Adrenal gland (tissue), 12 donors: ENCODE measurements around the gene TMEM259. TPM values are rescaled to one million over a fixed set of nuclear protein-coding genes. Genes with fewer than 3 reads are reported as not detected.

Experiments
- DNase-seq, 7 donors: peaks; one replicate each; pipeline ENCODE4 v3.0.0-alpha.2; 2019 to 2020
- H3K27ac ChIP-seq, 5 donors: fragments of 200-600 bp; sonication (generic) in 4 of 5; 1 replicate in 3 of 5; 2 replicates in 2 of 5; pipeline versions ENCODE4 v1.5.1 to v1.8.0; 2016 to 2020; ENCODE audit warnings: mild to moderate bottlenecking in 1 of 5
- H3K27me3 ChIP-seq: fragments of 200-600 bp; 2 replicates; pipeline ENCODE4 v1.8.0; 2021
- H3K36me3 ChIP-seq, 2 donors: fragments of 200-600 bp; replicated peaks in 1 of 2; 1 replicate in 1 of 2; 2 replicates in 1 of 2; pipeline versions ENCODE4 v1.5.1 to v1.8.0; 2018 to 2022
- H3K4me1 ChIP-seq, 2 donors: fragments of 200-600 bp; replicated peaks in 1 of 2; 1 replicate in 1 of 2; 2 replicates in 1 of 2; pipeline versions ENCODE4 v1.5.1 to v1.8.0; 2018 to 2021
- H3K4me3 ChIP-seq, 4 donors: fragments of 200-600 bp; sonication (generic) in 3 of 4; one replicate each; pipeline ENCODE4 v1.5.1; 2016 to 2018
- H3K9me3 ChIP-seq, 3 donors: fragments of 200-600 bp; sonication (generic) in 1 of 3; replicated peaks in 1 of 3; 1 replicate in 2 of 3; 2 replicates in 1 of 3; pipeline versions ENCODE4 v1.5.1 to v1.8.0; 2016 to 2021
- CTCF ChIP-seq, 6 experiments: fragments of 450-650 bp in 4 of 6; fragments of 200-600 bp in 2 of 6; sonication (generic) in 1 of 6; IDR thresholded peaks; 1 replicate in 5 of 6; 2 replicates in 1 of 6; pipeline versions ENCODE4 v1.5.1 to v1.8.0; 2016 to 2021; ENCODE audit warnings: antibody characterized with exemption in 6 of 6, mild to moderate bottlenecking in 2 of 6, moderate library complexity in 1 of 6
- POLR2A ChIP-seq, 2 donors: fragments of 450-650 bp; IDR thresholded peaks; one replicate each; pipeline ENCODE4 v1.6.1; 2017; ENCODE audit warnings: antibody characterized with exemption in 2 of 2, mild to moderate bottlenecking in 2 of 2, moderate library complexity in 1 of 2
- WGBS, 4 donors: extraction: QIAGEN DNeasy Blood & Tissue Kit in 2 of 4; methylation state at CpG; one replicate each; pipeline versions ENCODE4 v1.1.5 to v1.1.7; 2013 to 2017; 5-methylcytosine and 5-hydroxymethylcytosine counted together
- intact Hi-C, 2 donors: fragments of 100-400 bp; cut with DNase I; formaldehyde crosslinking; loops; one replicate each; pipeline versions ENCODE4 v1.14.1 to v1.15.0; 2022 to 2023
- polyA plus RNA-seq, 3 donors: library from polyadenylated mRNA; stranded (reverse); fragments of 200-250 nt in 2 of 3; fragments of 350-450 nt in 1 of 3; fragmentation: Illumina TruSeq in 1 of 3; extraction: RNeasy Lipid Tissue Mini Kit (QIAGEN cat#74804) in 1 of 3; gene quantifications; one replicate each; pipeline ENCODE4 v1.2.3, GENCODE V29; 2013 to 2014
- total RNA-seq, 9 donors: library from RNA; depleted of rRNA in 4 of 9; stranded (reverse); fragments of >200 nt in 4 of 9; fragments of 120-200 nt in 1 of 9; fragmentation: NEBNext Ultra II Directional in 1 of 9; extraction: Animal tissue kit (Norgen Biotek cat#: 25700) in 1 of 9; gene quantifications; one replicate each; pipeline versions ENCODE4 v1.1.0 to v1.2.4, GENCODE V29; 2013 to 2023
- donor health status: healthy with polysubstance abuse.
- donor health status: Bipolar disorder and iron deficiency.
- donor health status: DM: yes; HTN: yes; CAD: no.
- donor health status: DM: no; HTN: no; CAD: no.
- donor health status: DM: no; HTN: no; CAD: no.
- donor health status: DM: yes; HTN: yes; CAD: no.

The TMEM259 gene
- total and polyA plus RNA-seq, 12 donors = 79.4 to 743 (median 202) TPM

- peak overlapping the region in 2 of 5 donors; percentile 86 to 90 for H3K27ac ChIP-seq
- H3K9me3 ChIP-seq = no peaks in the 10 kb centered on the region
- peaks cover 27 to 49% of the 10 kb centered on the region in 2 donors for H3K4me1 ChIP-seq
- peaks cover 0 to 13% of the 10 kb centered on the region in 2 donors for H3K36me3 ChIP-seq
- TF ChIP-seq POLR2A (IDR thresholded peaks at IDR 0.05) = no peak
- no peak for TF ChIP-seq CTCF (IDR thresholded peaks at IDR 0.05)
- WGBS, 4 donors = 84 to 90% (median 89%) methylated on average over 7 to 9 of the region's 9 CpGs; no CpG with 5 or more reads in 1 of the 4 donors
- intact Hi-C loops = no loop called here
- no peaks in the 10 kb centered on the region for H3K27me3 ChIP-seq
- H3K4me3 ChIP-seq = no peak overlapping the region
- DNase-seq = no peak
These were observed 3.0 kb downstream of the TMEM259 start for GRCh38 chr19:1017906-1018305.

GRCh38 chr19:1017115-1017905 lies 3.6 kb downstream of the TMEM259 start:
- no peaks in the 10 kb centered on the region for H3K27me3 ChIP-seq
- H3K9me3 ChIP-seq = no peaks in the 10 kb centered on the region
- H3K4me1 ChIP-seq = peaks cover 27 to 48% of the 10 kb centered on the region in 2 donors
- peak overlapping the region in 3 of 5 donors; percentile 54 to 90 (median 86) for H3K27ac ChIP-seq
- peak in 2 of 7 donors; percentile 41 to 53 for DNase-seq
- intact Hi-C loops = no loop called here
- peaks cover 0 to 19% of the 10 kb centered on the region in 2 donors for H3K36me3 ChIP-seq
- H3K4me3 ChIP-seq = no peak overlapping the region
- 48 to 70% (median 59%) methylated on average over 10 to 24 of the region's 24 CpGs for WGBS, 4 donors
- TF ChIP-seq POLR2A (IDR thresholded peaks at IDR 0.05) (no peak), CTCF (IDR thresholded peaks at IDR 0.05) (no peak)

- TF ChIP-seq POLR2A (IDR thresholded peaks at IDR 0.05) (peak in 1 of 2 donors; percentile 40), CTCF (IDR thresholded peaks at IDR 0.05) (no peak)
- H3K4me1 ChIP-seq = peaks cover 27 to 48% of the 10 kb centered on the region in 2 donors
- WGBS, 4 donors = 30 to 41% (median 36%) methylated on average over 10 to 12 of the region's 12 CpGs; no CpG with 5 or more reads in 1 of the 4 donors
- peaks cover 0 to 26% of the 10 kb centered on the region in 2 donors for H3K36me3 ChIP-seq
- no peaks in the 10 kb centered on the region for H3K9me3 ChIP-seq
- H3K27me3 ChIP-seq = no peaks in the 10 kb centered on the region
- intact Hi-C loops = no loop called here
- H3K27ac ChIP-seq = peak overlapping the region in 3 of 5 donors; percentile 54 to 90 (median 86)
- H3K4me3 ChIP-seq = no peak overlapping the region
- peak in 5 of 7 donors; percentile 59 to 87 (median 74) for DNase-seq
These were observed 4.2 kb downstream of the TMEM259 start for GRCh38 chr19:1016647-1017114.

- Histone ChIP-seq H3K27ac (peak overlapping the region in 2 of 5 donors; percentile 86 to 90), H3K36me3 (peaks cover 0 to 32% of the 10 kb centered on the region in 2 donors), H3K27me3 (no peaks in the 10 kb centered on the region), H3K4me3 (no peak overlapping the region), H3K4me1 (peaks cover 27 to 48% of the 10 kb centered on the region in 2 donors), H3K9me3 (no peaks in the 10 kb centered on the region)
- WGBS, 4 donors = 48 to 70% (median 60%) methylated on average over 9 to 31 of the region's 31 CpGs
- intact Hi-C loops = no loop called here
- no peak for DNase-seq
- TF ChIP-seq CTCF (IDR thresholded peaks at IDR 0.05) (no peak), POLR2A (IDR thresholded peaks at IDR 0.05) (no peak)
These were observed 4.9 kb downstream of the TMEM259 start for GRCh38 chr19:1015782-1016646.
